ENCODE measurements around the gene TOB2.
A peak's percentile ranks its signal among the peaks of the same experiment; 100 is the strongest.
"Not testable (repeated sequence)": the region's sequence is repeated elsewhere in the genome, so short reads cannot be mapped to it uniquely, and the experiment has no call there.

Gene TOB2

GRCh38 chr22:41468381-41469217, 22.0 kb upstream of the TOB2 start, which contains the start of the genes ACO2 and PHF5A:
ACO2 (plus strand) TSS chr22:41469117; CDS start chr22:41469147, 30 bp downstream.
PHF5A (minus strand) TSS chr22:41468692; CDS start chr22:41468653, 39 bp downstream.
- DNase-seq (ENCODE audit: low spot score), result peak; percentile 95

- DNase-seq (ENCODE audit: low spot score), result no peak
These were observed 15.3 kb upstream of the TOB2 start for GRCh38 chr22:41461901-41462300.

- DNase-seq (ENCODE audit: low spot score), result not testable (repeated sequence)
These were observed 13.5 kb upstream of the TOB2 start for GRCh38 chr22:41460071-41460470.

DNA sequence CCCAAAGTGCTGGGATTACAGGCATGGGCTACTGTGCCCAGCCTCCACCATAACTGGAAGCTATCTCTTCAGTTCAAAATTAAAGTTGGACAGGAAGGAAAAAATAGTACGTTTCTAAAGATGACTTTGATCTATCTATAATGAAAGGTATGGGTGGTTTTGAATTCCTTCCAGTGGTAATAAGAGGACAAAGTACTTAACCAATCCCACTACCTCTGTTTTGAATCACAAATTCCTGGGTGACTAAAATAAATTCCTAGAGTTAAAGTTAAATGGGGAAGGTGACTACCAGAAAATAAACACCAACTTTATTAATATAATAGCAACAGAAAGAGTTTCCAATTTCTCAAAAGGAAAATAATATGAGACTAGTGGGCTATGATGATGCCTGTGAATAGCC, 12.8 kb upstream of the TOB2 start:
- no peak for DNase-seq (ENCODE audit: low spot score)

DNA sequence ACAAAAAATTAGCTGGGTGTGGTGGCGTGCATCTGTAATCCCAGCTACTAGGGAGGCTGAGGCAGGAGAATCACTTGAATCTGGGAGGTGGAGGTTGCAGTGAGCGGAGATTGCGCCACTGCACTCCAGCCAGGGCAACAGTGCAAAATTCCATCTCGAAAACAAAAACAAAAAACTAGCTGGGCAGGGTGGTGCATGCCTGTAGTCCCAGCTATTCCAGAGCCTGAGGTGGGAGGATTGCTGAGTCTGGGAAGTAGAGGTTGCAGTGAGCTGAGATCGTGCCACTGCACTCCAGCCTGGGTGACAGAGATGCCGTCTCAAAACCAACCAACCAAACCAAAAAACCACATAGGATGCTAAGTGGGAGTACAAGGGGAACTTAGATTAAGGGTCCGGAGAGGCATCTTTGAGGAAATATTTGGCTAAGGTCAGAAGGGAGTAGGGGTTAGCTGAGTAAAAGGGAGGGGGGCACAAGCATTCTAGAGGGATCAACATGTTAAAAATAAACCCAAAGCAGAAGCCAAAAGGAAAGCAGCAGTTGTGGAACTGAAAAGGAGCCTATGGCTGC, 11.6 kb upstream of the TOB2 start:
- DNase-seq (ENCODE audit: low spot score), result no peak

- peak; percentile 92 for DNase-seq (ENCODE audit: low spot score)
These were observed 1.7 kb upstream of the TOB2 start for GRCh38 chr22:41448189-41448808.

GRCh38 chr22:41447435-41448188, 1.0 kb upstream of the TOB2 start:
- peak; percentile 52 for DNase-seq (ENCODE audit: low spot score)

GRCh38 chr22:41446057-41446501, 522 bp downstream of the TOB2 start:
- DNase-seq (ENCODE audit: low spot score), result no peak

DNA sequence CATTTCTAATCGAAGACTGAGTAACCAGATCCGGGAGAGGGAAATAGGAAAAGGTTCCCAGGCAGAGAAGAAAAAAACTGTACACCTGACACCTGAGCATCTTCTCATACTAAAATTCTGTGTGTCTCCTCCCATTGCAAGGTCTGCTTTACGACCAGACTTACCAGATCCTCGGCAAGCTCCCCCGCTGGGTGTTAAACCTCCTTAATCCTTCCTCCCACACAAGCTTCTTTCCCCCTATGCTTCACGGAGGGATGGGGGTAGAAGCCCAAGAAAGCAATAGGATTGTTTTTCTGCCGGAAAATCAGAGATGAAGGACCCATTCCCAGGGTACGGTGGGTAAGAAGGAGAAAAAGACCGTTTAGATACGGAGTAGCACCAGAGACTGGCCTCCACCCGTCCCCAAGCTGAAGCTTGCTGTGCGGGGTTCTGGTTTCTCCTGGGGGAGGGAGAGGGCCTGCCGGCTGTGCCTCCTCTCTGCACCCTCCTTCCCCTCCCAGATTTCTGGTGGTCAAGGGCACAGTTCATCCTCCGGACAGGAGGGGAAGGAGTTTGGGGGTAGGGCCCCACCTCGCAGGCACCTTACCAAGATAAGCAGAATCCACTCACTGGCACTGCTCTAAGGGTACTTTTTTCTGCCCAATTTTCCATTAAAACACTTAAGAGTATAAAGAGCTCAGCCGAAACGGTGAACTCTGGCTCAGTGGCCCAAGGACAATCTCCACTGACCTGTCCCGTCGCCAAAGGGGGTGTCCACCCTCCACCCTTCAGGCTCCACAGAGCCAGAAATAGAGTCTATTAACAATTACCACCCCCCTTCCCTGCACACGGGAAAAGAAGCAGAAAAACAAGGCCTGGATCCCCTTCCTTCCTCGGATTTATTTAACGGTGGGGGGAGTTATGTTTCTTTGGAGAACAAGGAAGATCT, 1.2 kb downstream of the TOB2 start:
- DNase-seq (ENCODE audit: low spot score), result no peak

DNA sequence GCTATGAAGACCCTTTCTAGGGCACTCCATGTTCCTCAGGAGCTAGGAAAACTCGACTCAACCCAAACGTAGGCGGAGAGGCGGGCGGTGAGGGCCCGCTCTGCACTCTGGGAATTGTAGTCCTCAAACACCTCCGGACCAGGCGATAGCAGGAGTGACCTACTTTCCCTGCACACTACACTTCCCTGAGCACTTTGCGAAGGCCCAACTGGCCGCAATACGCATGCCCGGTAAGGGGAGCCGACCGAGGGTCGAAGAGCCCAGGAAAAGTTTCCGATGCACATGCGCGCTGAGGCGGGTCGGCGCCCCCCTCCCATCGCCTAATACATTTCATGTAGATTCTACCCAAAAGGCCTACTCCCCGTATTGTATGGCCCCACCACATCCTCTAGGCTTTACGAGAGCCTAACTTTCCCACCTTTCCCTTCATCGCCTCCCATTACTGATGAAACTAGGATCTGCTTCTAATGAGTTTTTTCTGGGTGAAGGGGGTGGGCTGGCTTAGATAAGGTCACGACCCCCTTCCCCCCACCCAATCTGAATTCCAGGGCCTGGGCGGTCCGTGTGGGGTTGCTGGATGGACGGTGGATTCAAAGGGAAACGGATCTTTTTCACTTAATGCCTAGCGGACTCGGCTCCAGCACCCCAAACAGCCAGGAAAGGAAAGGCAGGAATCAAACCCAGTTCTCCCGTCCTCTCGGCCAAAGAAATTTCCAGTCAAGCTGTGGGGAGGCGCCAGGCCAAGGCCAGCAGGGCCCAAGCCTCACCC, 2.1 kb downstream of the TOB2 start:
- peak; percentile 66 for DNase-seq (ENCODE audit: low spot score)

GRCh38 chr22:41442240-41442792, 4.3 kb downstream of the TOB2 start:
- no peak for DNase-seq (ENCODE audit: low spot score)

DNA sequence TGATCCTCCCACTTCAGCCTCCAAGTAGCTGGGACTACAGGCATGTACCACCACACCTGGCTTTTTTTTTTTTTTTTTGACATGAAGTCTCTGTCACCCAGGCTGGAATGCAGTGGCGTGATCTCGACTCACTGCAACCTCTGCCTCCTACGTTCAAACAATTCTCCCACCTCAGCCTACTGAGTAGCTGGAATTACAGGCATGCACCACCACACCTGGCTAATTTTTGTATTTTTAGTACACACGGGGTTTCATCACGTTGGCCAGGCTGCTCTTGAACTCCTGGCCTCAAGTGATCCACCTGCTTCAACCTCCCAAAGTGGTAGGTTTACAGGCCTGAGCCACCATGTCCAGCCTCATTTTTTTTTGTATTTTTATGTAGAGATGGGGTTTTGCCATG, 6.1 kb downstream of the TOB2 start:
- not testable (repeated sequence) for DNase-seq (ENCODE audit: low spot score)

DNA sequence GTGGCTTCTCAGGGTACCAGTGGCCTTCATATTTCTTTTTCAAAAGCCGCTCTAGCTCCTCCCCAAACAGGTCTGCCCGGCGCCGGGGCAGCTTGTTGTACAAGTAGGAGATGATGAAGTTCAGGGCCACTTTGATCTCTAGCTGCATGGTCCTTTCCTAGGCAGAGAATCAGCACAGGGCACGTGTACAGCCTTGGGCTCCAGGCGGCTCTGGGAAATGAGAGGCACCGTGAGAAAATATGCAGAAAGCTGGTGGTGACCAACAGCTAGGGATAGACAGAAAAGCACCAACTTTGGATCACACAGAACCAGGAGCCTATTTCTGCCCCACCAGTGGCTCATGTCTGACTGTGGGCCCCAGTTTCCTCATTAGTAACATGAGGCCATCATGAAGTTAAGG, 9.4 kb downstream of the TOB2 start:
- DNase-seq (ENCODE audit: low spot score), result no peak

DNA sequence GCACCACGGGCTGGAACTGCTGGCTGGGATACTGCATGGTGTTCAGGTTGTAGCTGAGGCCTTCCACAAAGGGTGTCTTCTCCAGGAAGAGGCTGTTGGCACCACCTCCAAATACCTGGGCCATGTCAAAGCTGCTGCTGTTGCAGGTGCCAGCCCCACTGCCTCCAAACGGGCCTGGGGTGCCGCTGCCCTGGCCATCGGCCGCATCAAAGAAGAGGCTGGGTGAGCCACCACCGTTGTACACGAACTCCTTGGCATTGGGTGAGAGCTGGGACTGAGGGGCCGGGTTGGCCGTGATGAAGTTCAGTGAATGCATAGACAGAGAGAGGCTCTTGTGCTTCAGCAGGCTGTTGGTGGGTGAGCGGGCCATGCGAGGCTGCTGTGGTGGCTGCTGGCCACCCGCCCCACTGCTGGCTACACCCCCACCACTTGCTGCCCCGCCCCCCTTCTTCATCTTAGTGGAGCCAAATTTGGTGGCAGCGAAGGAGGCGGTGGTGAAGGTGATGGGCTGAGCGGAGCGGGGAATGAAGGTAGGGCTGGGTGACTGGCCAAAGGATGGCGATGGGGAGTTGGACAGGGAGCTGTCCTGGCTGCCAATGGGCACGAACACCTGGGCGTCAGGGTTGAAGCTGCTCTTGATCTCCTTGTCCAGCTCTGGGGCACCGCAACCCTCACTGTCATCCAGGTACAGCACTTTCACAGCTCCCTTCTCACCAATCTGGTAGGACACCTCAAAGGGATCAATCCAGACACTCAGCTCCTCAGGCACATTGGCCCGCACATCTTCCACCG, 10.1 kb downstream of the TOB2 start:
- no peak for DNase-seq (ENCODE audit: low spot score)

DNA sequence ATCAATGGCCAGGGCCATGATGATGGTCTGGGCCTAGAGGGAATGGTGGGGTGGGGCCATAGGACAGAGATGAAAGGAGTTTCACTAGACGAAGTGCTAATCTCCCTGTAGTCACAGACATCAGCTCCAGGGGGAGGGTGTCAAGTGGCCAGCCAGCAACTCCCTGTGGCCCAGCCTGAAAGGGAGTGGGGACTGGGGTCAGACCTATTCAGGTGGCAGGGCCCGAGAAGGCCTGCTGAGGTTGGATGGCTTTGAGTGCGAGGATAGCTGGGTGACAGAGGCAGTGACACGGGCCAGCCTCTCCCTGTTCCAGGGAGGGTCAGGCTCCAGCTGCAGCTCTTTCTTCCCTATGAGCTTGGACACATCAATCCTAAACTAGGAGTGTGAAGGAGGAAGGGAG, 11.0 kb downstream of the TOB2 start:
- no peak for DNase-seq (ENCODE audit: low spot score)

DNA sequence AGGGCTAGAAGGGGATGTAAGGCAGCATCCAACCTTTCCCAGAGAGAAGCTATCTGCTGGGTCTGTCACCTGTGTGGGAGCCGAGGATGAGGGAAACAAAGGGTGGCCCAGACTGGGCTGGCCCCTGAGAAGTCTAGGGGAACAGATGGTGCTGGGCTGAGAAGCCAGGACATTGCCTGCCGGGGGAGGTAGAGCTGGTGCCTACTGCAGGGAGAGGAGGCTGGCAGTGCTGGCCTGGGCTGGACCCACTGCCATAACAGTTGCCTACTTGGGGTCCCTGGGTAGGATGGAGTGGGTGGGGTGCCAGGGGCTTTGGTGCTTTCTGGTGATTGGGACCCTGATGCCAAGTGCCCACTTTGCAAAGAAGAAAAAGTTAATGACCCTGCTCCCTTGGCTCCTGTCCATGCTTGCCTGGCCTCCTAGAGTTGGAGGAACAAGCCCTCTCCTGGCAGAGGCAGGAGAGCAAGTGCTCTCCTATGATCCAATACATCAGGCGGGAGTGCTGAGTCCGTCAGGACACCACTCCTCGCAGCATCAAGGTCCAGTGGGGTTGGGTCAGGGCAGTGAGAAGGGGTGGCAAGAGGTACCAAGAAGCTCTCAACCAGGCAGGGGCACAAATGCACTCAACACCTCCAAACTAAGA, 12.1 kb downstream of the TOB2 start:
- not testable (repeated sequence) for DNase-seq (ENCODE audit: low spot score)

GRCh38 chr22:41433480-41433879, 13.1 kb downstream of the TOB2 start:
- DNase-seq (ENCODE audit: low spot score), result not testable (repeated sequence)

GRCh38 chr22:41431656-41432055, 14.9 kb downstream of the TOB2 start:
- no peak for DNase-seq (ENCODE audit: low spot score)

DNA sequence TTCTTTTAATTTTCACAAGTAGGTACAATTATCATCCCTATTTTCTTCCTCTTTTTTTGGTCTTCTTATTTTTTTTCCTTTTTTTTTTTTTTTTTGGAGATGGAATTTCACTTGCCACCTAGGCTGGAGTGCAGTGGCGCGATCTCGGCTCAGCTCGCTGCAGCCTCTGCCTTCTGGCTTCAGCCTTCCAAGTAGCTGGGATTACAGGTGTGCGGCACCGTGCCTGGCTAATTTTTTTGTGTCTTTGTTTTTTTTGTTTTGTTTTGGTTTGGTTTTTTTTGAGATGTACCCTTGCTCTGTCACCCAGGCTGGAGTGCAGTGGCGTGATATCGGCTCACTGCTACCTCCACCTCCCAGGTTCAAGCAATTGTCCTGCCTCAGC, 16.7 kb downstream of the TOB2 start:
- no peak for DNase-seq (ENCODE audit: low spot score)

All from germinal center (tissue), 1 donor.